Neural cell (in vitro differentiated cells): Measurements from ENCODE around the gene NLRC3. TPM values are rescaled to one million over a fixed set of nuclear protein-coding genes. Genes with fewer than 3 reads are reported as not detected.

Experiments
- H2AFZ ChIP-seq: fragments of 200-600, 300-800 bp; sonication (generic), shearing (Covaris generic); 2 replicates; pipeline ENCODE4 v1.6.0; 2014; ENCODE audit warnings: low read depth, mild to moderate bottlenecking, antibody characterized with exemption, low read length, moderate library complexity
- H3F3A ChIP-seq: fragments of 200-600 bp; shearing (Covaris generic); 2 replicates; pipeline ENCODE4 v1.6.1; 2016; ENCODE audit warnings: mild to moderate bottlenecking, moderate library complexity, mixed read lengths, antibody characterized with exemption, low read length; ENCODE audit not compliant: insufficient read depth, poor library complexity, severe bottlenecking
- H3K27ac ChIP-seq: fragments of 200-600, 300-800 bp; sonication (generic), shearing (Covaris generic); 2 replicates; pipeline ENCODE4 v1.5.1; 2014; ENCODE audit warnings: mild to moderate bottlenecking, low read length, moderate library complexity
- H3K27me3 ChIP-seq: fragments of 300-800, 200-600 bp; sonication (generic), shearing (Covaris generic); 2 replicates; pipeline ENCODE4 v1.6.0; 2014; ENCODE audit warnings: mild to moderate bottlenecking, low read depth, low read length, moderate library complexity; ENCODE audit not compliant: insufficient read depth
- H3K36me3 ChIP-seq: fragments of 300-800, 200-600 bp; sonication (generic), shearing (Covaris generic); 2 replicates; pipeline ENCODE4 v1.5.1; 2014; ENCODE audit warnings: mild to moderate bottlenecking, antibody characterized with exemption, low read length, moderate library complexity; ENCODE audit not compliant: insufficient read depth
- H3K4me2 ChIP-seq: fragments of 300-800, 200-600 bp; sonication (generic), shearing (Covaris generic); 2 replicates; pipeline ENCODE4 v1.6.0; 2014; ENCODE audit warnings: mild to moderate bottlenecking, low read length
- H3K4me3 ChIP-seq: fragments of 300-800, 200-600 bp; sonication (generic), shearing (Covaris generic); 2 replicates; pipeline ENCODE4 v1.5.1; 2014; ENCODE audit warnings: mild to moderate bottlenecking, low read length, moderate library complexity
- H3K79me2 ChIP-seq: fragments of 200-600 bp; shearing (Covaris generic); replicated peaks from 2 replicates; pipeline ENCODE4 v1.6.0; 2014; ENCODE audit warnings: mild to moderate bottlenecking, low read length, moderate library complexity; ENCODE audit not compliant: insufficient read depth
- H3K9ac ChIP-seq: fragments of 300-800, 200-600 bp; sonication (generic), shearing (Covaris generic); 2 replicates; pipeline ENCODE4 v1.6.1; 2016; ENCODE audit warnings: mild to moderate bottlenecking, low read length, mixed read lengths
- H3K9me2 ChIP-seq: fragments of 200-600 bp; shearing (Covaris generic); 2 replicates; pipeline ENCODE4 v1.6.1; 2016; ENCODE audit warnings: mild to moderate bottlenecking, low read length, mixed read lengths; ENCODE audit not compliant: insufficient read depth
- H3K9me3 ChIP-seq: fragments of 200-600, 300-800 bp; sonication (generic), shearing (Covaris generic); 2 replicates; pipeline ENCODE4 v1.6.1; 2016; ENCODE audit warnings: mild to moderate bottlenecking, mixed run types, low read length, moderate library complexity, mixed read lengths
- H4K20me1 ChIP-seq: fragments of 200-600 bp; shearing (Covaris generic); 2 replicates; pipeline ENCODE4 v1.6.1; 2016; ENCODE audit warnings: mild to moderate bottlenecking, mixed run types; ENCODE audit not compliant: insufficient read depth
- EP300 ChIP-seq: fragments of 450-650 bp; conservative IDR thresholded peaks from 2 replicates; pipeline ENCODE4 v1.6.1; 2014; ENCODE audit warnings: antibody characterized with exemption, mild to moderate bottlenecking, moderate library complexity; ENCODE audit not compliant: poor library complexity, severe bottlenecking
- EZH2 ChIP-seq: fragments of 200-600, 300-800 bp; shearing (Covaris generic), sonication (generic); IDR thresholded peaks from 2 replicates; pipeline ENCODE4 v1.6.1; 2014; ENCODE audit warnings: antibody characterized with exemption, low read length, borderline replicate concordance, mild to moderate bottlenecking; ENCODE audit not compliant: insufficient read depth, poor library complexity, severe bottlenecking
- MXI1 ChIP-seq: fragments of 450-650 bp; conservative IDR thresholded peaks from 2 replicates; pipeline ENCODE4 v1.6.1; 2014; ENCODE audit warnings: antibody characterized with exemption, mild to moderate bottlenecking; ENCODE audit not compliant: poor library complexity, severe bottlenecking
- POLR2AphosphoS5 ChIP-seq: IDR thresholded peaks from 2 replicates; pipeline ENCODE4 v1.6.1; 2012
- RAD21 ChIP-seq: fragments of 450-650 bp; conservative IDR thresholded peaks from 2 replicates; pipeline ENCODE4 v1.6.1; 2014; ENCODE audit warnings: antibody characterized with exemption, mild to moderate bottlenecking, moderate library complexity
- SMC3 ChIP-seq: fragments of 450-650 bp; conservative IDR thresholded peaks from 2 replicates; pipeline ENCODE4 v1.6.1; 2014; ENCODE audit warnings: antibody characterized with exemption, mild to moderate bottlenecking, moderate library complexity; ENCODE audit not compliant: poor library complexity
- TAF1 ChIP-seq: IDR thresholded peaks from 2 replicates; pipeline ENCODE4 v1.6.1; 2012; ENCODE audit warnings: low read depth
- polyA plus RNA-seq: library from polyadenylated mRNA; depleted of rRNA; stranded (reverse); fragments of >200 nt; gene quantifications from 2 replicates; pipeline ENCODE4 v1.2.3, GENCODE V29; 2014
- TF ChIP-seq, protein P1 (sequence below): IDR thresholded peaks from 2 replicates; pipeline ENCODE4 v1.6.1; 2012; ENCODE audit warnings: borderline replicate concordance
- TF ChIP-seq, protein P2 (sequence below): fragments of 450-650 bp; IDR thresholded peaks from 2 replicates; pipeline ENCODE4 v1.5.1; 2014; ENCODE audit warnings: antibody characterized with exemption, mild to moderate bottlenecking, moderate library complexity; ENCODE audit not compliant: poor library complexity, severe bottlenecking

Gene NLRC3
- polyA plus RNA-seq, 1 donor from 2014 or later = 0.57 TPM

DNA sequence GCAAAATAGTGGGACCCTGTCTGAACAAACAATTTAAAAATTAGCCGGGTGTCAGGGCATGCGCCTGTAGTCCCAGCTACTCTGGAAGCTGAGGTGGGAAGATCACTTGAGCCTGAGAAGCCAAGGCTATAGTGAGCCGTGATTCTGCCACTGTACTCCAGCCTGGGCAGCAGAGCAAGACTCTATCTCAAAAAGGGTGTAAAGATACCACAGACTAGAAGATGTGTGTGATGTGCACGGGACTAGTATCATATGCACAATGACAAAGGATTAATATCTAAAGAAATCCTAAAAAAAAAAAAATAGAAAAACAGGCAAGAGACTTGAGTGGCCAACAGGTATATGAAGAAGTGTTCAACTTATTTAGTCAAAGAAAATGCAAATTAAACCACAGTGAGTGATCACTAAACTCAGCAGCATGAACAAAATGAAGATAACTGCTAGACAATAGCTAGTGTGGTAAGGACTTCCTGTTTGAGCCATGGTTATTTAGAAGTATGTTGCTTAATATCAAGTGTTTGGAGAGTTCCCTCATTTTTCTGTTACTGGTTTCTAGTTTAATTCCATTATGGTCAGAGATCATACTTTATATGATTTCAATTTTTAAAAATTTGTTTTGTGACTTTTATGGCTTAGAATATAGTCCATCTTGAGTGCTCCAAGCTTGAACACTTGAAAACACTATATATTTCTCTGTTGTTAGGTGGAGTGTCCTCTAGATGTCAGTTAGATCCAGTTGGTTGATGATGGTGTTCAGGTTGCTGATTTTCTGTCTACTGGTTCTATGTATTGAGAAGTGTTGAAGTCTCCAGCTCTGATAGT is 48.9 kb upstream of the NLRC3 start:
- Histone ChIP-seq H4K20me1 (no peaks in the 10 kb centered on the region), H3K79me2 (peaks cover 5% of the 10 kb centered on the region), H3K9me3 (no peaks in the 10 kb centered on the region), H3K9ac (no peak overlapping the region), H3K27me3 (no peaks in the 10 kb centered on the region), H3K36me3 (no peaks in the 10 kb centered on the region), H3K27ac (no peak overlapping the region), H3K4me3 (no peak overlapping the region), H3K4me2 (no peak overlapping the region), H2AFZ (no peak overlapping the region), H3K9me2 (no peaks in the 10 kb centered on the region), H3F3A (no peaks in the 10 kb centered on the region)
- TF ChIP-seq POLR2AphosphoS5 (no peak), SMC3 (no peak), EZH2 (no peak), MXI1 (no peak), TAF1 (no peak), RAD21 (no peak), EP300 (no peak)
- TF ChIP-seq, protein P1, sequence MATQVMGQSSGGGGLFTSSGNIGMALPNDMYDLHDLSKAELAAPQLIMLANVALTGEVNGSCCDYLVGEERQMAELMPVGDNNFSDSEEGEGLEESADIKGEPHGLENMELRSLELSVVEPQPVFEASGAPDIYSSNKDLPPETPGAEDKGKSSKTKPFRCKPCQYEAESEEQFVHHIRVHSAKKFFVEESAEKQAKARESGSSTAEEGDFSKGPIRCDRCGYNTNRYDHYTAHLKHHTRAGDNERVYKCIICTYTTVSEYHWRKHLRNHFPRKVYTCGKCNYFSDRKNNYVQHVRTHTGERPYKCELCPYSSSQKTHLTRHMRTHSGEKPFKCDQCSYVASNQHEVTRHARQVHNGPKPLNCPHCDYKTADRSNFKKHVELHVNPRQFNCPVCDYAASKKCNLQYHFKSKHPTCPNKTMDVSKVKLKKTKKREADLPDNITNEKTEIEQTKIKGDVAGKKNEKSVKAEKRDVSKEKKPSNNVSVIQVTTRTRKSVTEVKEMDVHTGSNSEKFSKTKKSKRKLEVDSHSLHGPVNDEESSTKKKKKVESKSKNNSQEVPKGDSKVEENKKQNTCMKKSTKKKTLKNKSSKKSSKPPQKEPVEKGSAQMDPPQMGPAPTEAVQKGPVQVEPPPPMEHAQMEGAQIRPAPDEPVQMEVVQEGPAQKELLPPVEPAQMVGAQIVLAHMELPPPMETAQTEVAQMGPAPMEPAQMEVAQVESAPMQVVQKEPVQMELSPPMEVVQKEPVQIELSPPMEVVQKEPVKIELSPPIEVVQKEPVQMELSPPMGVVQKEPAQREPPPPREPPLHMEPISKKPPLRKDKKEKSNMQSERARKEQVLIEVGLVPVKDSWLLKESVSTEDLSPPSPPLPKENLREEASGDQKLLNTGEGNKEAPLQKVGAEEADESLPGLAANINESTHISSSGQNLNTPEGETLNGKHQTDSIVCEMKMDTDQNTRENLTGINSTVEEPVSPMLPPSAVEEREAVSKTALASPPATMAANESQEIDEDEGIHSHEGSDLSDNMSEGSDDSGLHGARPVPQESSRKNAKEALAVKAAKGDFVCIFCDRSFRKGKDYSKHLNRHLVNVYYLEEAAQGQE = no peak
- TF ChIP-seq, protein P2, sequence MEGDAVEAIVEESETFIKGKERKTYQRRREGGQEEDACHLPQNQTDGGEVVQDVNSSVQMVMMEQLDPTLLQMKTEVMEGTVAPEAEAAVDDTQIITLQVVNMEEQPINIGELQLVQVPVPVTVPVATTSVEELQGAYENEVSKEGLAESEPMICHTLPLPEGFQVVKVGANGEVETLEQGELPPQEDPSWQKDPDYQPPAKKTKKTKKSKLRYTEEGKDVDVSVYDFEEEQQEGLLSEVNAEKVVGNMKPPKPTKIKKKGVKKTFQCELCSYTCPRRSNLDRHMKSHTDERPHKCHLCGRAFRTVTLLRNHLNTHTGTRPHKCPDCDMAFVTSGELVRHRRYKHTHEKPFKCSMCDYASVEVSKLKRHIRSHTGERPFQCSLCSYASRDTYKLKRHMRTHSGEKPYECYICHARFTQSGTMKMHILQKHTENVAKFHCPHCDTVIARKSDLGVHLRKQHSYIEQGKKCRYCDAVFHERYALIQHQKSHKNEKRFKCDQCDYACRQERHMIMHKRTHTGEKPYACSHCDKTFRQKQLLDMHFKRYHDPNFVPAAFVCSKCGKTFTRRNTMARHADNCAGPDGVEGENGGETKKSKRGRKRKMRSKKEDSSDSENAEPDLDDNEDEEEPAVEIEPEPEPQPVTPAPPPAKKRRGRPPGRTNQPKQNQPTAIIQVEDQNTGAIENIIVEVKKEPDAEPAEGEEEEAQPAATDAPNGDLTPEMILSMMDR = no peak

DNA sequence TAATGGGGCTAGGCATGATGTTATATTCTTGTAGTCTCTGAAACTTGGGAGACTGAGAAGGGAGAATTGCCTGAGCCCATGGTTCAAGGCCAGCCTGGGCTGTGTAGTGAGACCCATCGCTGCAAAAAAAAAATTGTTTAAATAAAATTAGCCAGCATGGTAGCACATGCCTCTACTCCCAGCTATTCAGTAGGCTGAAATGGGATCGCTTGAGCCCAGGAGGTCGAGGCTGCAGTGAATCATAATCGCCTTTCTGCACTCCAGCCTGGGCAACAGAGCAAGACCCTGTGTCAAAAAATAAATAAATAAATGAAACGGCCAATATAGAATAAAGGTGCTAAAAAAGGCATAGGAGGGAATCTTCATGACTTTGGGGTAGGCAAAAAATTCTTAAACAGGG is 48.1 kb upstream of the NLRC3 start:
- no peak overlapping the region for H3K4me3 ChIP-seq
- no peaks in the 10 kb centered on the region for H3K9me2 ChIP-seq
- peaks cover 5% of the 10 kb centered on the region for H3K79me2 ChIP-seq
- no peak overlapping the region for H3K9ac ChIP-seq
- H4K20me1 ChIP-seq = no peaks in the 10 kb centered on the region
- H3K4me2 ChIP-seq = no peak overlapping the region
- TF ChIP-seq EP300 (no peak), TAF1 (no peak)
- TF ChIP-seq, protein P2 = no peak
- H3K9me3 ChIP-seq = no peaks in the 10 kb centered on the region
- H3K27ac ChIP-seq = no peak overlapping the region
- no peaks in the 10 kb centered on the region for H3F3A ChIP-seq
- H2AFZ ChIP-seq = no peak overlapping the region
- no peaks in the 10 kb centered on the region for H3K27me3 ChIP-seq
- H3K36me3 ChIP-seq = no peaks in the 10 kb centered on the region
